Activated naive CD8-positive, alpha-beta T cell treated with anti-CD3 and anti-CD28 coated beads, Interleukin-2, amount 50 U/mL, for 16 hours (primary cell): ENCODE results near the gene TSPAN16.
A peak's percentile ranks its signal among the peaks of the same experiment; 100 is the strongest.

Experiments
- DNase-seq: peaks from one replicate; pipeline ENCODE4 v3.0.0-alpha.2; 2020; ENCODE audit warnings: low read depth, low spot score

The TSPAN16 gene

GRCh38 chr19:11268783-11269267 is 27.1 kb upstream of the TSPAN16 start:
- no peak for DNase-seq

- no peak for DNase-seq
Measured at GRCh38 chr19:11269408-11269807, 26.6 kb upstream of the TSPAN16 start.

- DNase-seq, result no peak
Measured at GRCh38 chr19:11273296-11273695, 22.7 kb upstream of the TSPAN16 start.

- no peak for DNase-seq
Measured at GRCh38 chr19:11273989-11274388, 22.0 kb upstream of the TSPAN16 start.

GRCh38 chr19:11274533-11275086 is 21.4 kb upstream of the TSPAN16 start:
- no peak for DNase-seq

- no peak for DNase-seq
Measured at GRCh38 chr19:11278670-11279069, 17.3 kb upstream of the TSPAN16 start.

- DNase-seq, result no peak
Measured at GRCh38 chr19:11279505-11280236, 16.3 kb upstream of the TSPAN16 start.

GRCh38 chr19:11281356-11282049 is 14.5 kb upstream of the TSPAN16 start:
- DNase-seq, result no peak

GRCh38 chr19:11284515-11284914 is 11.4 kb upstream of the TSPAN16 start:
- no peak for DNase-seq

GRCh38 chr19:11286312-11286974 is 9.5 kb upstream of the TSPAN16 start:
- no peak for DNase-seq

GRCh38 chr19:11288349-11288748 is 7.6 kb upstream of the TSPAN16 start:
- DNase-seq, result no peak

- DNase-seq, result no peak
Measured at GRCh38 chr19:11290256-11290655, 5.7 kb upstream of the TSPAN16 start.

GRCh38 chr19:11291415-11291814 is 4.5 kb upstream of the TSPAN16 start:
- no peak for DNase-seq

- no peak for DNase-seq
Measured at GRCh38 chr19:11291991-11292390, 4.0 kb upstream of the TSPAN16 start.

- peak; percentile 72 for DNase-seq
Measured at GRCh38 chr19:11293433-11294389, 2.2 kb upstream of the TSPAN16 start.

- no peak for DNase-seq
Measured at GRCh38 chr19:11295180-11295579, 780 bp upstream of the TSPAN16 start.

- no peak for DNase-seq
Measured at GRCh38 chr19:11296264-11296663, 304 bp downstream of the TSPAN16 start.

- no peak for DNase-seq
Measured at GRCh38 chr19:11299946-11300810, 4.2 kb downstream of the TSPAN16 start.

GRCh38 chr19:11300811-11301120 is 4.8 kb downstream of the TSPAN16 start:
- no peak for DNase-seq

- no peak for DNase-seq
Measured at GRCh38 chr19:11304936-11305335, 9.0 kb downstream of the TSPAN16 start.
